ENCODE results near the gene WNT11.

- TF ChIP-seq HMG20B (CRISPR knock-in tag; conservative IDR thresholded peaks at IDR 0.05), result no peak
- no peak for TF ChIP-seq PCBP1 (IDR thresholded peaks at IDR 0.05; ENCODE audit: borderline replicate concordance, low read depth, low read length)
- TF ChIP-seq NFE2L1 (CRISPR knock-in tag; IDR thresholded peaks at IDR 0.05; ENCODE audit: borderline replicate concordance), result no peak
- no peak for TF ChIP-seq ZNF17 (CRISPR knock-in tag; IDR thresholded peaks at IDR 0.05)
- TF ChIP-seq NR2C2 (CRISPR knock-in tag; IDR thresholded peaks at IDR 0.05; ENCODE audit: borderline replicate concordance), result no peak
- no peak for TF ChIP-seq POLR2A (IDR thresholded peaks at IDR 0.05; ENCODE audit: insufficient read depth in 1 of 2, low read depth in 2 of 2, low read length in 2 of 2)
- no peak for TF ChIP-seq MAFK (conservative IDR thresholded peaks at IDR 0.05 in 1 of 2, IDR thresholded peaks at IDR 0.05 in 1 of 2; ENCODE audit: low read length in 2 of 2)
- TF ChIP-seq ZBTB34 (CRISPR knock-in tag; IDR thresholded peaks at IDR 0.05), result no peak
- TF ChIP-seq ZNF292 (CRISPR knock-in tag; IDR thresholded peaks at IDR 0.05; ENCODE audit: borderline replicate concordance, low read depth), result no peak
- TF ChIP-seq ZNF740 (CRISPR knock-in tag; IDR thresholded peaks at IDR 0.05), result no peak
Observed at GRCh38 chr11:76243193-76243956, 37.1 kb upstream of the WNT11 start.
